Measurements from ENCODE around the gene ARRDC2. TPM values are rescaled to one million over a fixed set of nuclear protein-coding genes. Genes with fewer than 3 reads are reported as not detected.

Gene ARRDC2
- total and polyA plus RNA-seq, 2 of the 13 experiments (the other 11 are each of a cell fraction or from before 2014, with no cell fraction given) = 2.1 to 3.4 TPM

GRCh38 chr19:18000915-18001776 is 6.8 kb upstream of the ARRDC2 start (continued):
- TF ChIP-seq, protein P1, sequence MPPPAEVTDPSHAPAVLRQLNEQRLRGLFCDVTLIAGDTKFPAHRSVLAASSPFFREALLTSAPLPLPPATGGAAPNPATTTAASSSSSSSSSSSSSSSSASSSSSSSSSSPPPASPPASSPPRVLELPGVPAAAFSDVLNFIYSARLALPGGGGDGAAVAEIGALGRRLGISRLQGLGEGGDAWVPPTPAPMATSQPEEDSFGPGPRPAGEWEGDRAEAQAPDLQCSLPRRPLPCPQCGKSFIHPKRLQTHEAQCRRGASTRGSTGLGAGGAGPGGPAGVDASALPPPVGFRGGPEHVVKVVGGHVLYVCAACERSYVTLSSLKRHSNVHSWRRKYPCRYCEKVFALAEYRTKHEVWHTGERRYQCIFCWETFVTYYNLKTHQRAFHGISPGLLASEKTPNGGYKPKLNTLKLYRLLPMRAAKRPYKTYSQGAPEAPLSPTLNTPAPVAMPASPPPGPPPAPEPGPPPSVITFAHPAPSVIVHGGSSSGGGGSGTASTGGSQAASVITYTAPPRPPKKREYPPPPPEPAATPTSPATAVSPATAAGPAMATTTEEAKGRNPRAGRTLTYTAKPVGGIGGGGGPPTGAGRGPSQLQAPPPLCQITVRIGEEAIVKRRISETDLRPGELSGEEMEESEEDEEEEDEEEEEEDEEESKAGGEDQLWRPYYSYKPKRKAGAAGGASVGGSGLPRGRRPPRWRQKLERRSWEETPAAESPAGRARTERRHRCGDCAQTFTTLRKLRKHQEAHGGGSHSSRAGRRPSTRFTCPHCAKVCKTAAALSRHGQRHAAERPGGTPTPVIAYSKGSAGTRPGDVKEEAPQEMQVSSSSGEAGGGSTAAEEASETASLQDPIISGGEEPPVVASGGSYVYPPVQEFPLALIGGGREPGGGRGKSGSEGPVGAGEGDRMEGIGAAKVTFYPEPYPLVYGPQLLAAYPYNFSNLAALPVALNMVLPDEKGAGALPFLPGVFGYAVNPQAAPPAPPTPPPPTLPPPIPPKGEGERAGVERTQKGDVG (CRISPR knock-in tag; IDR thresholded peaks at IDR 0.05; ENCODE audit: borderline replicate concordance) = no peak
- TF ChIP-seq SMAD3 (CRISPR knock-in tag; IDR thresholded peaks at IDR 0.05) (no peak), ZNF709 (CRISPR knock-in tag; IDR thresholded peaks at IDR 0.05) (no peak), REPIN1 (CRISPR knock-in tag; IDR thresholded peaks at IDR 0.05; ENCODE audit: borderline replicate concordance, low read depth) (no peak), HOXA3 (CRISPR knock-in tag; IDR thresholded peaks at IDR 0.05) (peak; percentile 66), SMARCC2 (IDR thresholded peaks at IDR 0.05) (no peak), JUNB (CRISPR knock-in tag; IDR thresholded peaks at IDR 0.05; ENCODE audit: borderline replicate concordance) (no peak), ZNF33A (CRISPR knock-in tag; IDR thresholded peaks at IDR 0.05; ENCODE audit: borderline replicate concordance) (no peak), ZBTB26 (CRISPR knock-in tag; IDR thresholded peaks at IDR 0.05; ENCODE audit: borderline replicate concordance) (no peak), ZNF703 (CRISPR knock-in tag; IDR thresholded peaks at IDR 0.05; ENCODE audit: borderline replicate concordance) (no peak), ZNF317 (CRISPR knock-in tag; IDR thresholded peaks at IDR 0.05) (no peak), KAT2B (IDR thresholded peaks at IDR 0.05; ENCODE audit: borderline replicate concordance, low read depth, low read length) (no peak), ZFAT (CRISPR knock-in tag; conservative IDR thresholded peaks at IDR 0.05) (no peak), RFXAP (CRISPR knock-in tag; IDR thresholded peaks at IDR 0.05; ENCODE audit: borderline replicate concordance) (no peak), CBFB (CRISPR knock-in tag; IDR thresholded peaks at IDR 0.05) (no peak), BHLHE40 (IDR thresholded peaks at IDR 0.05; ENCODE audit: low read length) (no peak), DMAP1 (CRISPR knock-in tag; IDR thresholded peaks at IDR 0.05) (no peak), MED8 (CRISPR knock-in tag; IDR thresholded peaks at IDR 0.05; ENCODE audit: insufficient replicate concordance) (no peak), NFE2 (CRISPR knock-in tag; IDR thresholded peaks at IDR 0.05) (no peak), NR1H2 (CRISPR knock-in tag; IDR thresholded peaks at IDR 0.05; ENCODE audit: borderline replicate concordance, low read depth) (no peak), XBP1 (CRISPR knock-in tag; IDR thresholded peaks at IDR 0.05) (no peak), ZNF737 (CRISPR knock-in tag; IDR thresholded peaks at IDR 0.05; ENCODE audit: borderline replicate concordance) (no peak), ZNF354B (CRISPR knock-in tag; IDR thresholded peaks at IDR 0.05) (no peak)
- TF ChIP-seq, protein P2, sequence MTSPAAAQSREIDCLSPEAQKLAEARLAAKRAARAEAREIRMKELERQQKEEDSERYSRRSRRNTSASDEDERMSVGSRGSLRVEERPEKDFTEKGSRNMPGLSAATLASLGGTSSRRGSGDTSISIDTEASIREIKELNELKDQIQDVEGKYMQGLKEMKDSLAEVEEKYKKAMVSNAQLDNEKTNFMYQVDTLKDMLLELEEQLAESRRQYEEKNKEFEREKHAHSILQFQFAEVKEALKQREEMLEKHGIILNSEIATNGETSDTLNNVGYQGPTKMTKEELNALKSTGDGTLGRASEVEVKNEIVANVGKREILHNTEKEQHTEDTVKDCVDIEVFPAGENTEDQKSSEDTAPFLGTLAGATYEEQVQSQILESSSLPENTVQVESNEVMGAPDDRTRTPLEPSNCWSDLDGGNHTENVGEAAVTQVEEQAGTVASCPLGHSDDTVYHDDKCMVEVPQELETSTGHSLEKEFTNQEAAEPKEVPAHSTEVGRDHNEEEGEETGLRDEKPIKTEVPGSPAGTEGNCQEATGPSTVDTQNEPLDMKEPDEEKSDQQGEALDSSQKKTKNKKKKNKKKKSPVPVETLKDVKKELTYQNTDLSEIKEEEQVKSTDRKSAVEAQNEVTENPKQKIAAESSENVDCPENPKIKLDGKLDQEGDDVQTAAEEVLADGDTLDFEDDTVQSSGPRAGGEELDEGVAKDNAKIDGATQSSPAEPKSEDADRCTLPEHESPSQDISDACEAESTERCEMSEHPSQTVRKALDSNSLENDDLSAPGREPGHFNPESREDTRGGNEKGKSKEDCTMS (CRISPR knock-in tag; conservative IDR thresholded peaks at IDR 0.05) = no peak
